H1 (cell line): Measurements from ENCODE around the gene ZNF536. TPM values are rescaled to one million over a fixed set of nuclear protein-coding genes. Genes with fewer than 3 reads are reported as not detected.

Source experiments
- CTCF ChIA-PET: fragments of 300-600 bp; sonication (Branson Sonifier 250); formaldehyde crosslinking; loops from one replicate; lab custom pipeline; 2021; ENCODE audit not compliant: partially characterized antibody; lab: Charles Lee
- POLR2A ChIA-PET: fragments of 300-600 bp; sonication (Branson Sonifier 250); formaldehyde crosslinking; loops from one replicate; lab custom pipeline; 2021; ENCODE audit warnings: inconsistent platforms; ENCODE audit not compliant: partially characterized antibody; lab: Charles Lee
- DNase-seq, 2 experiments: peaks; one replicate each; pipeline versions ENCODE4 v3.0.0 to v3.0.0-alpha.2; 2010 to 2022; ENCODE audit warnings: low spot score in 2 of 2, low read depth in 1 of 2, mixed read lengths in 1 of 2
- FAIRE-seq: peaks from 2 replicates; lab custom pipeline; 2011; peaks lifted over from hg19 to GRCh38; lab: Jason Lieb, UNC
- H2AFZ ChIP-seq: 2 replicates; pipeline ENCODE4 v1.8.1; 2012; ENCODE audit warnings: low read length, inconsistent platforms
- H2AK5ac ChIP-seq: 2 replicates; pipeline ENCODE4 v1.6.1; 2013; ENCODE audit warnings: low read depth, low read length
- H2BK120ac ChIP-seq: replicated peaks from 2 replicates; pipeline ENCODE3; 2013; ENCODE audit warnings: low read depth, low read length, inconsistent platforms
- H2BK12ac ChIP-seq: 2 replicates; pipeline ENCODE4 v1.6.1; 2013; ENCODE audit warnings: low read depth, low read length
- H2BK15ac ChIP-seq: 2 replicates; pipeline ENCODE4 v1.6.1; 2013; ENCODE audit warnings: low read length
- H2BK20ac ChIP-seq: 2 replicates; pipeline ENCODE4 v1.6.1; 2013; ENCODE audit warnings: low read length
- H2BK5ac ChIP-seq: 2 replicates; pipeline ENCODE4 v1.6.1; 2013; ENCODE audit warnings: low read depth, low read length
- H3K14ac ChIP-seq: 2 replicates; pipeline ENCODE4 v1.6.1; 2013; ENCODE audit warnings: inconsistent platforms; ENCODE audit not compliant: insufficient read length
- H3K18ac ChIP-seq: 2 replicates; pipeline ENCODE4 v1.6.1; 2013; ENCODE audit warnings: low read length; ENCODE audit errors: extremely low read depth
- H3K23ac ChIP-seq: 2 replicates; pipeline ENCODE4 v1.6.1; 2013; ENCODE audit warnings: inconsistent platforms; ENCODE audit not compliant: insufficient read length
- H3K23me2 ChIP-seq: 2 replicates; pipeline ENCODE4 v1.6.1; 2013; ENCODE audit warnings: low read depth, low read length
- H3K27ac ChIP-seq: 2 replicates; pipeline ENCODE4 v1.6.1; 2011; ENCODE audit warnings: low read depth, low read length, inconsistent platforms
- H3K27me3 ChIP-seq, 4 experiments: replicated peaks in 1 of 4; 1 replicate in 1 of 4; 2 replicates in 3 of 4; pipeline versions ENCODE4 v1.6.1 to v1.8.1; 2011 to 2013; ENCODE audit warnings: low read length in 3 of 4, mild to moderate bottlenecking in 3 of 4, inconsistent platforms in 2 of 4, mixed read lengths in 2 of 4, moderate library complexity in 1 of 4; ENCODE audit not compliant: control insufficient read depth in 3 of 4, insufficient read depth in 3 of 4; ENCODE audit errors: extremely low read depth in 1 of 4
- H3K36me3 ChIP-seq, 4 experiments: 2 replicates each; pipeline versions ENCODE4 v1.6.1 to v1.8.1; 2011 to 2013; ENCODE audit warnings: mild to moderate bottlenecking in 4 of 4, low read length in 3 of 4, moderate library complexity in 2 of 4, control low read depth in 1 of 4, inconsistent platforms in 1 of 4; ENCODE audit not compliant: insufficient read depth in 4 of 4, control insufficient read depth in 2 of 4
- H3K4ac ChIP-seq: replicated peaks from 2 replicates; pipeline ENCODE3; 2013; ENCODE audit warnings: low read length, low read depth, mixed read lengths, inconsistent platforms; ENCODE audit not compliant: insufficient read length
- H3K4me1 ChIP-seq, 4 experiments: replicated peaks in 1 of 4; 1 replicate in 1 of 4; 2 replicates in 3 of 4; pipeline versions ENCODE4 v1.6.1 to v1.8.1; 2011 to 2013; ENCODE audit warnings: low read length in 3 of 4, inconsistent platforms in 2 of 4, mixed read lengths in 1 of 4; ENCODE audit not compliant: insufficient read depth in 4 of 4, control insufficient read depth in 3 of 4
- H3K4me2 ChIP-seq, 2 experiments: 2 replicates each; pipeline versions ENCODE4 v1.6.1 to v1.8.1; 2011 to 2013; ENCODE audit warnings: low read depth in 2 of 2, low read length in 2 of 2, control low read depth in 1 of 2, inconsistent platforms in 1 of 2, mild to moderate bottlenecking in 1 of 2; ENCODE audit not compliant: insufficient read depth in 1 of 2
- H3K4me3 ChIP-seq, 4 experiments: fragments of 200-600, 300-600 bp in 1 of 4; sonication (generic), shearing (Covaris generic), sonication (Bioruptor Twin) in 1 of 4; 2 replicates each; pipeline versions ENCODE4 v1.5.1 to v1.8.1; 2011 to 2016; ENCODE audit warnings: low read length in 4 of 4, low read depth in 3 of 4, control low read depth in 2 of 4, inconsistent platforms in 2 of 4, mild to moderate bottlenecking in 2 of 4, mixed read lengths in 1 of 4, moderate library complexity in 1 of 4; ENCODE audit not compliant: insufficient read depth in 2 of 4; ENCODE audit errors: extremely low read depth in 1 of 4
- H3K56ac ChIP-seq: replicated peaks from 2 replicates; pipeline ENCODE3; 2013; ENCODE audit warnings: low read depth, mild to moderate bottlenecking, mixed read lengths, low read length, inconsistent platforms; ENCODE audit not compliant: insufficient read length
- H3K79me1 ChIP-seq: 2 replicates; pipeline ENCODE4 v1.6.1; 2013; ENCODE audit warnings: low read depth, low read length, control low read depth
- H3K79me2 ChIP-seq, 2 experiments: 2 replicates each; pipeline versions ENCODE4 v1.6.1 to v1.8.1; 2012 to 2013; ENCODE audit warnings: low read length in 2 of 2, mild to moderate bottlenecking in 2 of 2, inconsistent platforms in 1 of 2; ENCODE audit not compliant: insufficient read depth in 2 of 2, control insufficient read depth in 1 of 2
- H3K9ac ChIP-seq, 4 experiments: replicated peaks in 1 of 4; 1 replicate in 1 of 4; 2 replicates in 3 of 4; pipeline versions ENCODE4 v1.6.1 to v1.8.1; 2011 to 2013; ENCODE audit warnings: low read depth in 3 of 4, low read length in 3 of 4, control low read depth in 2 of 4, mild to moderate bottlenecking in 2 of 4, moderate library complexity in 2 of 4, inconsistent platforms in 1 of 4; ENCODE audit errors: extremely low read depth in 1 of 4
- H3K9me3 ChIP-seq, 2 experiments: 2 replicates each; pipeline versions ENCODE4 v1.6.1 to v1.8.1; 2012 to 2013; ENCODE audit warnings: mild to moderate bottlenecking in 2 of 2, moderate library complexity in 2 of 2, control low read depth in 1 of 2, inconsistent platforms in 1 of 2, low read depth in 1 of 2, low read length in 1 of 2, mixed read lengths in 1 of 2; ENCODE audit not compliant: insufficient read depth in 2 of 2
- H4K20me1 ChIP-seq, 2 experiments: replicated peaks in 1 of 2; 2 replicates each; pipeline versions ENCODE3 to v1.8.1; 2011 to 2013; ENCODE audit warnings: inconsistent platforms in 2 of 2, low read length in 2 of 2, mild to moderate bottlenecking in 1 of 2; ENCODE audit not compliant: insufficient read depth in 2 of 2, control insufficient read depth in 1 of 2
- H4K5ac ChIP-seq: 2 replicates; pipeline ENCODE4 v1.6.1; 2013; ENCODE audit warnings: low read length, low read depth, mixed read lengths, inconsistent platforms; ENCODE audit not compliant: insufficient read length
- H4K8ac ChIP-seq: 2 replicates; pipeline ENCODE4 v1.8.0; 2013; ENCODE audit warnings: mild to moderate bottlenecking, moderate library complexity, low read length, inconsistent platforms; ENCODE audit not compliant: insufficient read depth; ENCODE audit errors: extremely low read depth
- H4K91ac ChIP-seq: replicated peaks from 2 replicates; pipeline ENCODE3; 2013; ENCODE audit warnings: low read length, mixed read lengths, inconsistent platforms; ENCODE audit not compliant: insufficient read length
- EZH2 ChIP-seq: fragments of 200-600 bp; sonication (generic); IDR thresholded peaks from 2 replicates; pipeline ENCODE4 v1.7.1; 2012; ENCODE audit warnings: low read depth, mild to moderate bottlenecking, moderate library complexity, low read length, inconsistent platforms; ENCODE audit not compliant: severe bottlenecking
- WGBS, 2 experiments: shearing (Covaris generic) in 1 of 2; methylation state at CpG; one replicate each; pipeline versions ENCODE4 v1.1.6 to v1.1.7; 2013 to 2015; ENCODE audit warnings: low lambda C conversion rate in 2 of 2, mixed read lengths in 2 of 2, inconsistent platforms in 1 of 2, low coverage in 1 of 2, missing lambda C conversion rate in 1 of 2; ENCODE audit not compliant: insufficient replicate concordance in 2 of 2, insufficient coverage in 1 of 2, insufficient read length in 1 of 2; ENCODE audit errors: extremely low coverage in 1 of 2, missing lambda C conversion rate in 1 of 2; 5-methylcytosine and 5-hydroxymethylcytosine counted together
- polyA plus RNA-seq, 7 experiments: library from polyadenylated mRNA; depleted of rRNA in 3 of 7; stranded (reverse) in 5 of 7; unstranded in 2 of 7; fragments of >200 nt in 5 of 7; fragments of 200-250 nt in 2 of 7; gene quantifications; 1 replicate in 5 of 7; 2 replicates in 1 of 7; 4 replicates in 1 of 7; pipeline versions ENCODE4 v1.2.1 to v1.2.3, GENCODE V29; 2011 to 2013; ENCODE audit warnings: missing spikeins in 2 of 7, mixed read lengths in 2 of 7
- total RNA-seq: library from RNA; stranded (reverse); fragmentation: NEBNext Ultra II Directional; extraction: Animal tissue kit (Norgen Biotek cat#: 25700); gene quantifications from 2 replicates; pipeline ENCODE4 v1.2.1, GENCODE V29; 2021

ZNF536 gene
- total and polyA plus RNA-seq, 2 of the 8 experiments (the other 6 are each of a cell fraction or from before 2014, with no cell fraction given): 0.09 to 0.11 TPM

DNA sequence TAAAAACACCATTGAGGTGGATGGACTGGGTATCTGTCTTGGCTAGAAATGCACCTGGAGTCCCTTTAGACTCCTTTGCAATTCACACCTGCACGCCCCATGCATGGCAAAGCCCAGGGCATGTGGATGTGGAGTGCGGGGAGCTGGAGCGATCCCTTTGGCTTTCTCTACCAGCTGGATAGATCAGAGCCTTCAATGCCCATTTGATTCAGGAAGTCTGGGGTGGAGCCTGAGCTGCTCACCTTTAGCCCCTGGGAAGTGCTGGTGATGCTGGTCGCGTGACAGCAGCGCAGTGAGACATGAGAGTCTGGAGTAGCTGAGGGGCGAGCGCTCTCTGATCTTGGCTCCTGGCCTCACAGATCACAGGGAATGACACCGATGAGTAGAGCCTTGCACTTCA, 4.8 kb upstream of the ZNF536 start:
- Histone ChIP-seq H2BK20ac (0 out of 2 replicates have a peak overlapping the region, but pooled peaks have one; percentile 13), H2AFZ (no peak overlapping the region), H3K4ac (no peak overlapping the region), H3K4me3 (no peak overlapping the region), H4K5ac (no peak overlapping the region), H4K20me1 (no peaks in the 10 kb centered on the region), H3K79me2 (no peaks in the 10 kb centered on the region), H3K14ac (no peak overlapping the region), H2BK15ac (peak overlapping the region; percentile 75; the same call in 1 of the 2 replicates), H3K9ac (no peak overlapping the region), H4K91ac (no peak overlapping the region), H3K56ac (no peak overlapping the region), H3K23me2 (no peaks in the 10 kb centered on the region), H3K4me2 (no peak overlapping the region), H3K4me1 (peaks cover 5 to 9% (median 8%) of the 10 kb centered on the region in 4 experiments), H3K36me3 (no peaks in the 10 kb centered on the region), H2BK120ac (no peak overlapping the region), H3K18ac (no peak overlapping the region), H3K79me1 (no peaks in the 10 kb centered on the region), H4K8ac (no peak overlapping the region), H2AK5ac (no peak overlapping the region), H2BK5ac (no peak overlapping the region), H3K27me3 (peaks cover 0 to 6% (median 0%) of the 10 kb centered on the region in 4 experiments; a peak in 2 of 7 replicates), H2BK12ac (0 out of 2 replicates have a peak overlapping the region, but pooled peaks have one; percentile 75), H3K23ac (no peak overlapping the region), H3K9me3 (no peaks in the 10 kb centered on the region), H3K27ac (no peak overlapping the region)
- TF ChIP-seq EZH2: no peak
- FAIRE-seq (no peak), DNase-seq (no peak)
- POLR2A ChIA-PET: no interaction called here
- WGBS, 2 experiments: 91% methylated on average over 9 of the region's 9 CpGs; no CpG with 5 or more reads in 1 of the 2 experiments
- CTCF ChIA-PET: interaction anchor here (1.4 kb wide), 1 partner anchor 9 kb away, joined by 5 read pairs; no protein-coding TSS in a partner anchor
